Effector memory CD4-positive, alpha-beta T cell (primary cell): ENCODE data around the gene ANKS1B.

ENCODE experiments used
- DNase-seq, 3 donors: peaks; one replicate each; pipeline ENCODE4 v3.0.0-alpha.2; 2020
- H3K27ac ChIP-seq: 2 replicates; pipeline ENCODE4 v1.7.0; 2013; ENCODE audit warnings: mild to moderate bottlenecking, low read length, moderate library complexity; ENCODE audit not compliant: insufficient read depth, poor library complexity, severe bottlenecking
- H3K27me3 ChIP-seq: replicated peaks from 2 replicates; pipeline ENCODE4 v1.7.0; 2013; ENCODE audit warnings: mild to moderate bottlenecking, low read length; ENCODE audit not compliant: insufficient read depth, control insufficient read depth, poor library complexity, severe bottlenecking
- H3K36me3 ChIP-seq: 2 replicates; pipeline ENCODE4 v1.7.0; 2013; ENCODE audit warnings: mild to moderate bottlenecking, low read length, moderate library complexity; ENCODE audit not compliant: control insufficient read depth, insufficient read depth
- H3K4me1 ChIP-seq: 2 replicates; pipeline ENCODE4 v1.7.0; 2013; ENCODE audit warnings: low read length, mild to moderate bottlenecking; ENCODE audit not compliant: control insufficient read depth, insufficient read depth, poor library complexity, severe bottlenecking
- H3K4me3 ChIP-seq: 2 replicates; pipeline ENCODE4 v1.7.0; 2013; ENCODE audit warnings: low read length, low read depth, mild to moderate bottlenecking; ENCODE audit not compliant: insufficient read depth, poor library complexity, severe bottlenecking
- H3K9me3 ChIP-seq: 2 replicates; pipeline ENCODE4 v1.7.0; 2013; ENCODE audit warnings: mild to moderate bottlenecking, low read length, moderate library complexity; ENCODE audit not compliant: control insufficient read depth

The ANKS1B gene

GRCh38 chr12:98686603-98687002, 1298.1 kb downstream of the ANKS1B start:
- no peak for DNase-seq
- no peaks in the 10 kb centered on the region for H3K27me3 ChIP-seq
- H3K9me3 ChIP-seq = no peaks in the 10 kb centered on the region
- H3K4me3 ChIP-seq = no peak overlapping the region
- H3K4me1 ChIP-seq = no peaks in the 10 kb centered on the region
- peaks cover 40% of the 10 kb centered on the region for H3K36me3 ChIP-seq
- H3K27ac ChIP-seq = no peak overlapping the region
